ENCODE measurements around the gene EPB41. TPM values are rescaled to one million over a fixed set of nuclear protein-coding genes. Genes with fewer than 3 reads are reported as not detected.

The EPB41 gene
- total and polyA plus RNA-seq, 2 of the 4 experiments (the other 2 are of a cell fraction) = 4.6 to 10.0 TPM

DNA sequence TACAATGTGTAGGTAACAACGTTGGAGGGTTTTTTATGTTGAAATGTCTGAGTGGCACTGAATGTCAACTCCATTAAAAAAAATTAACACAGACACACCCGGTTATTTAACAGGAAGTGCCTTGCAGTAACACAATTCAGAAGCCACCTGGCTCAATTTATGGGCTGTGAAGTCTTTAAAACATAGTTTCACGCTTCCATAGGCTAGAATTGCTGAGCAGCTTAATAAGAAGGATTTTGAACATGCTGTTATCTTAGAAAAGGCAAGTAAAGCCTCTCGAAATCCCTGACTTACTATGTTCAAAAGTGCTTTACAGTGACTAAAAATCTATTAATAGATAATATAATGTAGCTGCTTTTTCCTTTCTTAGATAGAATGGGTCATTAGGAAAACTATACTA, 247.7 kb downstream of the EPB41 start:
- Histone ChIP-seq H3K36me3 (ENCODE audit: control insufficient read depth, insufficient read depth, low read length) (peaks cover 45% of the 10 kb centered on the region), H3K9me1 (ENCODE audit: insufficient read depth, low read length) (peaks cover 24% of the 10 kb centered on the region), H2AFZ (replicated peaks; ENCODE audit: low read length, poor library complexity) (no peak overlapping the region), H3K18ac (ENCODE audit: low read depth, low read length) (no peak overlapping the region), H4K91ac (ENCODE audit: insufficient read depth, low read depth, low read length) (no peak overlapping the region), H3K4me1 (ENCODE audit: control insufficient read depth, insufficient read depth, low read length) (peaks cover 7% of the 10 kb centered on the region; the same call in 1 of the 2 replicates), H4K5ac (ENCODE audit: low read depth, low read length) (no peak overlapping the region), H3K23ac (ENCODE audit: low read depth, low read length) (no peak overlapping the region), H3K9me3 (ENCODE audit: control insufficient read depth, insufficient read depth, low read length) (no peaks in the 10 kb centered on the region), H3K56ac (ENCODE audit: extremely low read depth, insufficient read depth, low read length) (no peak overlapping the region), H2BK15ac (ENCODE audit: low read depth, low read length) (no peak overlapping the region), H2BK20ac (ENCODE audit: low read depth, low read length) (no peak overlapping the region), H4K20me1 (ENCODE audit: insufficient read depth, low read length) (peaks cover 77% of the 10 kb centered on the region), H2AK5ac (ENCODE audit: low read depth, low read length) (no peak overlapping the region), H3K4me2 (ENCODE audit: low read depth, low read length) (no peak overlapping the region), H4K8ac (ENCODE audit: low read depth in 2 of 2, low read length in 2 of 2) (no peak overlapping the region), H2AK9ac (replicated peaks; ENCODE audit: low read depth, low read length, poor library complexity) (no peak overlapping the region), H3K14ac (replicated peaks; ENCODE audit: low read depth, low read length) (no peak overlapping the region), H3K79me1 (ENCODE audit: low read depth in 1 of 2, low read length in 2 of 2) (peaks cover 34 to 83% of the 10 kb centered on the region in 2 experiments), H3K4ac (ENCODE audit: low read depth, low read length) (no peak overlapping the region), H2BK120ac (ENCODE audit: low read depth, low read length) (no peak overlapping the region), H3K27me3 (ENCODE audit: control insufficient read depth, insufficient read depth, low read length) (no peaks in the 10 kb centered on the region), H3K4me3 (ENCODE audit: insufficient read depth, low read depth, low read length) (no peak overlapping the region), H2BK5ac (ENCODE audit: low read depth, low read length, poor library complexity, severe bottlenecking) (no peak overlapping the region), H3K9ac (ENCODE audit: low read depth, low read length) (no peak overlapping the region), H3K27ac (ENCODE audit: insufficient read depth, low read length) (no peak overlapping the region)
- CTCF ChIA-PET = interaction anchor here (0.6 kb wide), 1 partner anchor 11 kb away, joined by 8 read pairs; no protein-coding TSS in a partner anchor
- TF ChIP-seq MXI1 (IDR thresholded peaks at IDR 0.05; ENCODE audit: borderline replicate concordance, low read depth, low read length) = no peak
- no peak for TF ChIP-seq RFX5 (IDR thresholded peaks at IDR 0.05; ENCODE audit: low read depth, low read length)
- dilution Hi-C loops (cut with HindIII; ENCODE audit: low sequenced_read_pairs, unreplicated experiment) (no loop called here), intact Hi-C loops (cut with micrococcal nuclease) (no loop called here), in situ Hi-C loops (cut with MboI; ENCODE audit: low sequenced_read_pairs) (no loop called here)
- no TSS peak for BruUV-seq (replicated peaks)
- POLR2A ChIA-PET (ENCODE audit: unreplicated experiment) = no interaction called here
- no CpG with 5 or more reads among the region's 4 CpGs for WGBS, 2 experiments (ENCODE audit: extremely low coverage in 2 of 2, insufficient read length in 1 of 2)
- no peak for DNase-seq
- no peak for ATAC-seq (ENCODE audit: low read depth)

Measured in IMR-90 (cell line).